ENCODE data around the gene KSR1. TPM values are rescaled to one million over a fixed set of nuclear protein-coding genes. Genes with fewer than 3 reads are reported as not detected.

The KSR1 gene
- total RNA-seq, 6 experiments from 2014 or later: 5.9 to 12.9 (median 8.7) TPM

DNA sequence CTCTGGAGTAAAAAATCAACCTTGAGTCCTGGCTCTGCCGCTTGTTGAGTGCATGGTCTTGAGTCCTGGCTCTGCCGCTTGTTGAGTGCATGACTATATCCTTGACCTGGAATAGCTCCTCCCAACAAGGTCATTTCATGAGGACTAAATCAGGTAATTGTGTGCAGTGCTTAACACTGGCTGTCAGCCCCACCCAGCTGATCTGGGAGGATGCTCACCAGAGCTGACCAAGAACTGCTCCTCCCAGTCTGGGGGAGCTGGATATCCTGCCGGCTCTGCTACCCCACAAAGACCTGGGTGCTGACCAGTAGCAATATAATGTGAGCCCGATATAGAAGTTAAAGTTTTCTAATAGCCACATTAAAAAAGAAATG is 154.0 kb downstream of the KSR1 start:
- TF ChIP-seq POLR2A (IDR thresholded peaks at IDR 0.05): no peak
- 86% methylated on average over 2 of the region's 4 CpGs for WGBS (ENCODE audit: insufficient coverage, low coverage, low lambda C conversion rate, missing lambda C conversion rate)
- Histone ChIP-seq H3K9me3 (no peaks in the 10 kb centered on the region), H3K27me3 (no peaks in the 10 kb centered on the region), H3K27ac (no peak overlapping the region), H3K4me1 (no peaks in the 10 kb centered on the region), H3K36me3 (peaks cover 0 to 15% (median 1%) of the 10 kb centered on the region in 4 donors), H3K4me3 (no peak overlapping the region)
- DNase-seq (peak in 1 of 3 donors; percentile 7), ATAC-seq (no peak)
- intact Hi-C loops (cut with DNase I): no loop called here

DNA sequence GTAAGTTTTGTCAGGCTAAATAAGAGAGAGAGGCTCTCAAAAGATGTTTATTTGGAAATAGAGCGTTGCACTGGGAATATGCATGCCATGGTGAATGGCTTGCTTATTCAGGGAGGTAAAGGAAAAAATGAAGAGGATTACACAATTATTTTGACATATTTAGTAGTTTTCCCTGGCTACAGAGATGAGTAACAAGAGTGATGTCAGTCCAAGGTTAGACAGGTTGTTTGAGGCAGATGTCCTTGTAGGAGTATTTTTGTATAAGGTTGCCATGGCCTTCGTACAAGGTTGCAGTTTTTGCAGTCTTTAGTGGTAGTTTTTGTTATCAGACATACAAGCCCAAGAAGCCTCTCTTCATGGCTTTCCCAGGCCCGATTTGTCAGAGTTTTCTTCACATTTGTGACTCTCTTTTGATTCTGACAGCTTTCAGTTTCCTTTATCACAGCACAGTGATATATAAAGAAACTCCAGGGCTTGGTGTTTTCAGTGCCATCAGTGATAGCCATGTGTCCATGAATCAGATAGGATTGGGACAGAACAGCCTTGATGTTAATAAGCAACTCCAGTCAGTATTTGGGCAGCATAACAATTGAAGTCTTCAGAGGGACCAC is 156.0 kb downstream of the KSR1 start:
- ATAC-seq (no peak), DNase-seq (no peak)
- no peak overlapping the region for H3K27ac ChIP-seq
- no peak overlapping the region for H3K4me3 ChIP-seq
- no peaks in the 10 kb centered on the region for H3K4me1 ChIP-seq
- no peaks in the 10 kb centered on the region for H3K27me3 ChIP-seq
- TF ChIP-seq, protein P1, sequence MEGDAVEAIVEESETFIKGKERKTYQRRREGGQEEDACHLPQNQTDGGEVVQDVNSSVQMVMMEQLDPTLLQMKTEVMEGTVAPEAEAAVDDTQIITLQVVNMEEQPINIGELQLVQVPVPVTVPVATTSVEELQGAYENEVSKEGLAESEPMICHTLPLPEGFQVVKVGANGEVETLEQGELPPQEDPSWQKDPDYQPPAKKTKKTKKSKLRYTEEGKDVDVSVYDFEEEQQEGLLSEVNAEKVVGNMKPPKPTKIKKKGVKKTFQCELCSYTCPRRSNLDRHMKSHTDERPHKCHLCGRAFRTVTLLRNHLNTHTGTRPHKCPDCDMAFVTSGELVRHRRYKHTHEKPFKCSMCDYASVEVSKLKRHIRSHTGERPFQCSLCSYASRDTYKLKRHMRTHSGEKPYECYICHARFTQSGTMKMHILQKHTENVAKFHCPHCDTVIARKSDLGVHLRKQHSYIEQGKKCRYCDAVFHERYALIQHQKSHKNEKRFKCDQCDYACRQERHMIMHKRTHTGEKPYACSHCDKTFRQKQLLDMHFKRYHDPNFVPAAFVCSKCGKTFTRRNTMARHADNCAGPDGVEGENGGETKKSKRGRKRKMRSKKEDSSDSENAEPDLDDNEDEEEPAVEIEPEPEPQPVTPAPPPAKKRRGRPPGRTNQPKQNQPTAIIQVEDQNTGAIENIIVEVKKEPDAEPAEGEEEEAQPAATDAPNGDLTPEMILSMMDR (IDR thresholded peaks at IDR 0.05): no peak
- TF ChIP-seq POLR2A (IDR thresholded peaks at IDR 0.05): no peak
- WGBS (ENCODE audit: insufficient coverage, low coverage, low lambda C conversion rate, missing lambda C conversion rate): 87% methylated on average over 3 of the region's 3 CpGs
- intact Hi-C loops (cut with DNase I): no loop called here
- H3K9me3 ChIP-seq: no peaks in the 10 kb centered on the region
- peaks cover 0 to 5% (median 1%) of the 10 kb centered on the region in 4 donors for H3K36me3 ChIP-seq

GRCh38 chr17:27613433-27613832 is 157.2 kb downstream of the KSR1 start:
- no peaks in the 10 kb centered on the region for H3K9me3 ChIP-seq
- DNase-seq (no peak), ATAC-seq (no peak)
- 80% methylated on average over 1 of the region's 3 CpGs for WGBS (ENCODE audit: insufficient coverage, low coverage, low lambda C conversion rate, missing lambda C conversion rate)
- H3K4me3 ChIP-seq: no peak overlapping the region
- TF ChIP-seq POLR2A (IDR thresholded peaks at IDR 0.05): no peak
- TF ChIP-seq, protein P1 (IDR thresholded peaks at IDR 0.05): no peak
- H3K4me1 ChIP-seq: no peaks in the 10 kb centered on the region
- intact Hi-C loops (cut with DNase I): no loop called here
- H3K27me3 ChIP-seq: no peaks in the 10 kb centered on the region
- H3K36me3 ChIP-seq: peaks cover 0 to 17% (median 3%) of the 10 kb centered on the region in 4 donors
- H3K27ac ChIP-seq: no peak overlapping the region

GRCh38 chr17:27615121-27615520 is 158.9 kb downstream of the KSR1 start:
- WGBS (ENCODE audit: insufficient coverage, low coverage, low lambda C conversion rate, missing lambda C conversion rate): 88% methylated on average over 1 of the region's 1 CpG
- Histone ChIP-seq H3K27ac (no peak overlapping the region), H3K9me3 (no peaks in the 10 kb centered on the region), H3K36me3 (peaks cover 0 to 18% (median 3%) of the 10 kb centered on the region in 4 donors), H3K4me1 (no peaks in the 10 kb centered on the region), H3K27me3 (no peaks in the 10 kb centered on the region), H3K4me3 (no peak overlapping the region)
- DNase-seq (no peak), ATAC-seq (no peak)
- TF ChIP-seq, protein P1 (IDR thresholded peaks at IDR 0.05): no peak
- no peak for TF ChIP-seq POLR2A (IDR thresholded peaks at IDR 0.05)
- intact Hi-C loops (cut with DNase I): no loop called here

DNA sequence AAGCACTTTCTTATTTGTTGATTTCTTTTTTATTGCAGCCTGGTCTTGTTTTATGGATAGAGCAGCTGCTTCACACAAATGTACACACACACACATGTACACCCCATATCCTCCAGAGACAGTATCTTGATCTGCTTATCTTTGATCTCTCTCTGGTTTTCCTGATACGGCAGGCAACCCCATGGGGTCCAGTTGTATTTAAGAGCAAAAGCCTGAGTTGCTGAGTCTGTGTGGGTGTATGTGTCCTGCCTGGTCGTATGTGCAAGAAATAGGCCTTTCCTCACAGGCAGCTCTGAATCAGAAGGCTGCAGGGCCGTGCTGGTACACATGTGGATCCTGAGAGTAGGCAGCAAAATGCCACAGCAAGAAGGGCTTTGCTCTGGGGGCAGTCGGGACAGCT is 160.2 kb downstream of the KSR1 start:
- intact Hi-C loops (cut with DNase I): no loop called here
- 67% methylated on average over 3 of the region's 4 CpGs for WGBS (ENCODE audit: insufficient coverage, low coverage, low lambda C conversion rate, missing lambda C conversion rate)
- Histone ChIP-seq H3K9me3 (no peaks in the 10 kb centered on the region), H3K4me3 (no peak overlapping the region), H3K27me3 (no peaks in the 10 kb centered on the region), H3K27ac (no peak overlapping the region), H3K36me3 (peaks cover 0 to 18% (median 3%) of the 10 kb centered on the region in 4 donors), H3K4me1 (no peaks in the 10 kb centered on the region)
- no peak for DNase-seq
- ATAC-seq: no peak
- TF ChIP-seq POLR2A (IDR thresholded peaks at IDR 0.05): no peak
- TF ChIP-seq, protein P1 (IDR thresholded peaks at IDR 0.05): no peak
